RWPE2 (cell line): ENCODE results near the gene PTPRM.

ENCODE experiments used
- ATAC-seq: fragments of 200-7000 bp; cut with Tn5 transposase; 3 replicates; pipeline ENCODE4 v1.9.1; 2021; ENCODE audit warnings: low read depth
- DNase-seq: peaks from one replicate; pipeline ENCODE4 v3.0.0-alpha.2; 2020; ENCODE audit warnings: low spot score
- H3K27ac ChIP-seq: fragments of 450-650 bp; 2 replicates; pipeline ENCODE4 v1.5.1; 2017; ENCODE audit warnings: mild to moderate bottlenecking; ENCODE audit not compliant: poor library complexity, severe bottlenecking
- H3K27me3 ChIP-seq: fragments of 250-450 bp; sonication (Bioruptor Pico); 2 replicates; pipeline ENCODE4 v1.5.1; 2021; ENCODE audit warnings: mild to moderate bottlenecking, moderate library complexity; ENCODE audit not compliant: insufficient read depth, poor library complexity, severe bottlenecking
- H3K36me3 ChIP-seq: fragments of 250-450 bp; sonication (Bioruptor Pico); 2 replicates; pipeline ENCODE4 v1.5.1; 2020; ENCODE audit warnings: low read depth, mild to moderate bottlenecking, moderate library complexity
- H3K4me1 ChIP-seq: fragments of 250-450 bp; sonication (Bioruptor Pico); 2 replicates; pipeline ENCODE4 v1.5.1; 2021; ENCODE audit warnings: mild to moderate bottlenecking, moderate library complexity; ENCODE audit not compliant: insufficient read depth, poor library complexity, severe bottlenecking
- H3K4me3 ChIP-seq: fragments of 250-450 bp; sonication (Bioruptor Pico); 2 replicates; pipeline ENCODE4 v1.5.1; 2021; ENCODE audit warnings: mild to moderate bottlenecking, moderate library complexity; ENCODE audit not compliant: severe bottlenecking
- H3K9me3 ChIP-seq: fragments of 250-450 bp; sonication (Bioruptor Pico); 2 replicates; pipeline ENCODE4 v1.5.1; 2021; ENCODE audit warnings: mild to moderate bottlenecking, moderate library complexity; ENCODE audit not compliant: severe bottlenecking
- TF ChIP-seq, protein P1 (sequence below): fragments of 450-650 bp; IDR thresholded peaks from one replicate; pipeline ENCODE4 v1.5.1; 2017; ENCODE audit warnings: mild to moderate bottlenecking, moderate library complexity; ENCODE audit not compliant: poor library complexity, severe bottlenecking

The PTPRM gene

DNA sequence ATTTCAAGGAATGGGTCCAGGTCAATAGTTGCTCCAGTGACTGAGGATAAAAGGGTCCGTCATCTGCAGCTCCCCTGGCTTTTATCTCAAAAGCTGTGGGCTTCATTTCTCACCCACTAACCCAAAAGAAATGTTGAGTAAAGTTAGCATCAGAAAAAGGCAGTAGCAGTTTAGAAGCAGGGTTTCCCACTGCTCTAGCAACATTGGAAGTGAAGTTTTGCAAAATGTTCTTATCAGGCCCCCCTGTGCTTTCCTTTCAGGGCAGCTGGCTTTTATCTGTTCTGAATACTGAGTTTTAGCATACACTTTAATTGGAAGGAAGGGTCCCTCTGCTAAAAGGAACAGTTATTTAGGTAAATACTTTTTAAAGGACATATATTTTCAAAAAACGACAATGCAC, 745.9 kb downstream of the PTPRM start:
- no peak for DNase-seq
- Histone ChIP-seq H3K9me3 (no peaks in the 10 kb centered on the region), H3K4me1 (no peaks in the 10 kb centered on the region), H3K27ac (no peak overlapping the region), H3K4me3 (no peak overlapping the region), H3K27me3 (no peaks in the 10 kb centered on the region), H3K36me3 (no peaks in the 10 kb centered on the region)
- TF ChIP-seq, protein P1, sequence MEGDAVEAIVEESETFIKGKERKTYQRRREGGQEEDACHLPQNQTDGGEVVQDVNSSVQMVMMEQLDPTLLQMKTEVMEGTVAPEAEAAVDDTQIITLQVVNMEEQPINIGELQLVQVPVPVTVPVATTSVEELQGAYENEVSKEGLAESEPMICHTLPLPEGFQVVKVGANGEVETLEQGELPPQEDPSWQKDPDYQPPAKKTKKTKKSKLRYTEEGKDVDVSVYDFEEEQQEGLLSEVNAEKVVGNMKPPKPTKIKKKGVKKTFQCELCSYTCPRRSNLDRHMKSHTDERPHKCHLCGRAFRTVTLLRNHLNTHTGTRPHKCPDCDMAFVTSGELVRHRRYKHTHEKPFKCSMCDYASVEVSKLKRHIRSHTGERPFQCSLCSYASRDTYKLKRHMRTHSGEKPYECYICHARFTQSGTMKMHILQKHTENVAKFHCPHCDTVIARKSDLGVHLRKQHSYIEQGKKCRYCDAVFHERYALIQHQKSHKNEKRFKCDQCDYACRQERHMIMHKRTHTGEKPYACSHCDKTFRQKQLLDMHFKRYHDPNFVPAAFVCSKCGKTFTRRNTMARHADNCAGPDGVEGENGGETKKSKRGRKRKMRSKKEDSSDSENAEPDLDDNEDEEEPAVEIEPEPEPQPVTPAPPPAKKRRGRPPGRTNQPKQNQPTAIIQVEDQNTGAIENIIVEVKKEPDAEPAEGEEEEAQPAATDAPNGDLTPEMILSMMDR, result no peak
- ATAC-seq, result no peak

GRCh38 chr18:8314124-8314523, 747.0 kb downstream of the PTPRM start:
- no peak for DNase-seq
- Histone ChIP-seq H3K36me3 (no peaks in the 10 kb centered on the region), H3K27ac (no peak overlapping the region), H3K9me3 (no peaks in the 10 kb centered on the region), H3K27me3 (no peaks in the 10 kb centered on the region), H3K4me3 (no peak overlapping the region), H3K4me1 (no peaks in the 10 kb centered on the region)
- TF ChIP-seq, protein P1, result no peak
- no peak for ATAC-seq

- Histone ChIP-seq H3K27ac (no peak overlapping the region), H3K36me3 (no peaks in the 10 kb centered on the region; the same call in 1 of the 2 replicates), H3K9me3 (no peaks in the 10 kb centered on the region), H3K4me3 (no peak overlapping the region), H3K4me1 (no peaks in the 10 kb centered on the region), H3K27me3 (no peaks in the 10 kb centered on the region)
- ATAC-seq (no peak), DNase-seq (no peak)
- TF ChIP-seq, protein P1, result no peak
These were observed 752.8 kb downstream of the PTPRM start for GRCh38 chr18:8319798-8320489.

- Histone ChIP-seq H3K4me3 (no peak overlapping the region), H3K27me3 (no peaks in the 10 kb centered on the region), H3K36me3 (no peaks in the 10 kb centered on the region; the same call in 1 of the 2 replicates), H3K27ac (no peak overlapping the region), H3K4me1 (no peaks in the 10 kb centered on the region), H3K9me3 (no peaks in the 10 kb centered on the region)
- TF ChIP-seq, protein P1, result no peak
- DNase-seq, result no peak
- ATAC-seq, result no peak
These were observed 755.4 kb downstream of the PTPRM start for GRCh38 chr18:8322486-8322885.

- Histone ChIP-seq H3K27me3 (no peaks in the 10 kb centered on the region), H3K4me3 (no peak overlapping the region)
- TF ChIP-seq, protein P1, result no peak
These were observed 757.4 kb downstream of the PTPRM start for GRCh38 chr18:8324343-8325065.

More at GRCh38 chr18:8324343-8325065, 757.4 kb downstream of the PTPRM start:
- Histone ChIP-seq H3K4me1 (no peaks in the 10 kb centered on the region), H3K9me3 (no peaks in the 10 kb centered on the region), H3K36me3 (no peaks in the 10 kb centered on the region; the same call in 1 of the 2 replicates), H3K27ac (no peak overlapping the region)
- DNase-seq (no peak), ATAC-seq (no peak)
